NB4 (cell line): Measurements from ENCODE around the gene PTPRN.

ENCODE experiments used
- CTCF ChIP-seq: IDR thresholded peaks from one replicate; pipeline ENCODE4 v1.5.1; 2012; ENCODE audit warnings: low read depth, low read length
- MYC ChIP-seq: IDR thresholded peaks from 2 replicates; pipeline ENCODE4 v1.6.1; 2011; ENCODE audit warnings: low read depth, low read length
- POLR2A ChIP-seq: IDR thresholded peaks from 2 replicates; pipeline ENCODE4 v1.6.1; 2011; ENCODE audit warnings: mild to moderate bottlenecking; ENCODE audit not compliant: insufficient read length; ENCODE audit errors: extremely low read depth

DNA sequence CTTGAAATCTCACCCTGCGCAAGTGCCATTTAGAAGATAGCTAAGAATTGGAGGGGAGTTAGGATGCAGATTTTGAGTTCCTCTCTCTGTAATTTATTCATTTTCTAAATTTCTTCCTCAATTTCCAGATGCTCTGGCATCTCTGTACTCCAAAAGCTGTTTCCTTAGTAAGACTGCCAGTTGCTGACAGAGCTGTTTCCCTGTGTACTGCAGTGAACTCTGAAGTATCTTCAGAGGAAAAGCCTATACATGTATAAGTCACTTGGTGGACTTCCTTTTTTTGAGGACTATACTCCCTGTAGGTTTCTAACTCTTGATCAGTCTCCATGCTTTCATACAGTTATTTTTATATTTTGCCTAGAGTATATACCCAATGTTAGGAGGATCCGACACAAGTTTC, 24.9 kb upstream of the PTPRN start:
- TF ChIP-seq POLR2A: no peak
- no peak for TF ChIP-seq CTCF
- TF ChIP-seq MYC: no peak
